ENCODE measurements around the gene C7orf33.

DNA sequence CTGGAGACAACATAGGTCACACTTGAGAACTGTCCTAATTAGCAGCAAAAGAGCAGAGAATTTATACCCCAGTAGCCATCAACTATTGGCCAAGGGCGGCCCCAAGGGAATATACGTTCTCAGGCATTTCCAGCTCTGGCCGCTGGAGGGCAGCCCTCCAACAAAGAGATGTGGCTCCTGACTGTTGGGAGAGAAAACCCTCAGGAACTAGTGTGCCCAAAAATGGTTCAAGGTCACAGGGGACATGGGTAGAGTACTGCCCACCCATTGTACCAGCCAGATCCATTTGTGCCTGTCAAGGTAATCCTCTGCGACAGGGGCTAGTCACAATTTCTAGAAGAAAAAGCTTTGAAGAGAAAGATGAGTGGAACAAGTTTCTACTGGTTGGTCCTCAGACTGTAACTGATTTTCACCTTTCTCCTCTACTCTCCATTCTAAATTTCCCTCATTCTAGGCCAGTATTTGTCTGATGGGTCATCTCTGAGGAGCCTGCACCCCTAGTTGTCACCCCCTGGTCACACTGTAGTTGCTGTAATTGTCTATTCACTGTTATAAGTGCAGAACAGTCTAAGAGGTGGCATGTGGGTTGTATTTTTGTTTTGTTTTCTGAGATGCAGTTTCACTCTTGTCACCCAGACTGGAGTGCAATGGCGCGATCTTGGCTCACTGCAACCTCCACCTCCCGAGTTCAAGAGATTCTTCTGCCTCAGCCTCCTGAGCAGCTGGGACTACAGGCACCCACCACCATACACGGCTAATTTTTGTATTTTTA is 14.7 kb upstream of the C7orf33 start:
- TF ChIP-seq, protein P1, sequence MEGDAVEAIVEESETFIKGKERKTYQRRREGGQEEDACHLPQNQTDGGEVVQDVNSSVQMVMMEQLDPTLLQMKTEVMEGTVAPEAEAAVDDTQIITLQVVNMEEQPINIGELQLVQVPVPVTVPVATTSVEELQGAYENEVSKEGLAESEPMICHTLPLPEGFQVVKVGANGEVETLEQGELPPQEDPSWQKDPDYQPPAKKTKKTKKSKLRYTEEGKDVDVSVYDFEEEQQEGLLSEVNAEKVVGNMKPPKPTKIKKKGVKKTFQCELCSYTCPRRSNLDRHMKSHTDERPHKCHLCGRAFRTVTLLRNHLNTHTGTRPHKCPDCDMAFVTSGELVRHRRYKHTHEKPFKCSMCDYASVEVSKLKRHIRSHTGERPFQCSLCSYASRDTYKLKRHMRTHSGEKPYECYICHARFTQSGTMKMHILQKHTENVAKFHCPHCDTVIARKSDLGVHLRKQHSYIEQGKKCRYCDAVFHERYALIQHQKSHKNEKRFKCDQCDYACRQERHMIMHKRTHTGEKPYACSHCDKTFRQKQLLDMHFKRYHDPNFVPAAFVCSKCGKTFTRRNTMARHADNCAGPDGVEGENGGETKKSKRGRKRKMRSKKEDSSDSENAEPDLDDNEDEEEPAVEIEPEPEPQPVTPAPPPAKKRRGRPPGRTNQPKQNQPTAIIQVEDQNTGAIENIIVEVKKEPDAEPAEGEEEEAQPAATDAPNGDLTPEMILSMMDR (IDR thresholded peaks at IDR 0.05) = peak; percentile 94
- TF ChIP-seq SIN3A (IDR thresholded peaks at IDR 0.05; ENCODE audit: borderline replicate concordance, insufficient read depth, low read depth, low read length) = no peak
- TF ChIP-seq TCF7L2 (IDR thresholded peaks at IDR 0.05; ENCODE audit: low read depth, low read length) = no peak
- TF ChIP-seq, protein P2, sequence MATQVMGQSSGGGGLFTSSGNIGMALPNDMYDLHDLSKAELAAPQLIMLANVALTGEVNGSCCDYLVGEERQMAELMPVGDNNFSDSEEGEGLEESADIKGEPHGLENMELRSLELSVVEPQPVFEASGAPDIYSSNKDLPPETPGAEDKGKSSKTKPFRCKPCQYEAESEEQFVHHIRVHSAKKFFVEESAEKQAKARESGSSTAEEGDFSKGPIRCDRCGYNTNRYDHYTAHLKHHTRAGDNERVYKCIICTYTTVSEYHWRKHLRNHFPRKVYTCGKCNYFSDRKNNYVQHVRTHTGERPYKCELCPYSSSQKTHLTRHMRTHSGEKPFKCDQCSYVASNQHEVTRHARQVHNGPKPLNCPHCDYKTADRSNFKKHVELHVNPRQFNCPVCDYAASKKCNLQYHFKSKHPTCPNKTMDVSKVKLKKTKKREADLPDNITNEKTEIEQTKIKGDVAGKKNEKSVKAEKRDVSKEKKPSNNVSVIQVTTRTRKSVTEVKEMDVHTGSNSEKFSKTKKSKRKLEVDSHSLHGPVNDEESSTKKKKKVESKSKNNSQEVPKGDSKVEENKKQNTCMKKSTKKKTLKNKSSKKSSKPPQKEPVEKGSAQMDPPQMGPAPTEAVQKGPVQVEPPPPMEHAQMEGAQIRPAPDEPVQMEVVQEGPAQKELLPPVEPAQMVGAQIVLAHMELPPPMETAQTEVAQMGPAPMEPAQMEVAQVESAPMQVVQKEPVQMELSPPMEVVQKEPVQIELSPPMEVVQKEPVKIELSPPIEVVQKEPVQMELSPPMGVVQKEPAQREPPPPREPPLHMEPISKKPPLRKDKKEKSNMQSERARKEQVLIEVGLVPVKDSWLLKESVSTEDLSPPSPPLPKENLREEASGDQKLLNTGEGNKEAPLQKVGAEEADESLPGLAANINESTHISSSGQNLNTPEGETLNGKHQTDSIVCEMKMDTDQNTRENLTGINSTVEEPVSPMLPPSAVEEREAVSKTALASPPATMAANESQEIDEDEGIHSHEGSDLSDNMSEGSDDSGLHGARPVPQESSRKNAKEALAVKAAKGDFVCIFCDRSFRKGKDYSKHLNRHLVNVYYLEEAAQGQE (IDR thresholded peaks at IDR 0.05; ENCODE audit: insufficient read depth in 1 of 2, low read depth in 2 of 2, low read length in 1 of 2) = no peak
- no peak for TF ChIP-seq POLR2AphosphoS5 (IDR thresholded peaks at IDR 0.05; ENCODE audit: low read depth, low read length)

All from Panc1 (cell line).